H1 (cell line): ENCODE measurements around the gene WASL. TPM values are rescaled to one million over a fixed set of nuclear protein-coding genes. Genes with fewer than 3 reads are reported as not detected.

Experiments
- CTCF ChIA-PET: fragments of 300-600 bp; sonication (Branson Sonifier 250); formaldehyde crosslinking; loops from one replicate; lab custom pipeline; 2021; ENCODE audit not compliant: partially characterized antibody; lab: Charles Lee
- POLR2A ChIA-PET: fragments of 300-600 bp; sonication (Branson Sonifier 250); formaldehyde crosslinking; loops from one replicate; lab custom pipeline; 2021; ENCODE audit warnings: inconsistent platforms; ENCODE audit not compliant: partially characterized antibody; lab: Charles Lee
- DNase-seq, 2 experiments: peaks; one replicate each; pipeline versions ENCODE4 v3.0.0 to v3.0.0-alpha.2; 2010 to 2022; ENCODE audit warnings: low spot score in 2 of 2, low read depth in 1 of 2, mixed read lengths in 1 of 2
- FAIRE-seq: peaks from 2 replicates; lab custom pipeline; 2011; peaks lifted over from hg19 to GRCh38; lab: Jason Lieb, UNC
- H2AFZ ChIP-seq: 2 replicates; pipeline ENCODE4 v1.8.1; 2012; ENCODE audit warnings: low read length, inconsistent platforms
- H2AK5ac ChIP-seq: 2 replicates; pipeline ENCODE4 v1.6.1; 2013; ENCODE audit warnings: low read depth, low read length
- H2BK120ac ChIP-seq: replicated peaks from 2 replicates; pipeline ENCODE3; 2013; ENCODE audit warnings: low read depth, low read length, inconsistent platforms
- H2BK12ac ChIP-seq: 2 replicates; pipeline ENCODE4 v1.6.1; 2013; ENCODE audit warnings: low read depth, low read length
- H2BK15ac ChIP-seq: 2 replicates; pipeline ENCODE4 v1.6.1; 2013; ENCODE audit warnings: low read length
- H2BK20ac ChIP-seq: 2 replicates; pipeline ENCODE4 v1.6.1; 2013; ENCODE audit warnings: low read length
- H2BK5ac ChIP-seq: 2 replicates; pipeline ENCODE4 v1.6.1; 2013; ENCODE audit warnings: low read depth, low read length
- H3K14ac ChIP-seq: 2 replicates; pipeline ENCODE4 v1.6.1; 2013; ENCODE audit warnings: inconsistent platforms; ENCODE audit not compliant: insufficient read length
- H3K18ac ChIP-seq: 2 replicates; pipeline ENCODE4 v1.6.1; 2013; ENCODE audit warnings: low read length; ENCODE audit errors: extremely low read depth
- H3K23ac ChIP-seq: 2 replicates; pipeline ENCODE4 v1.6.1; 2013; ENCODE audit warnings: inconsistent platforms; ENCODE audit not compliant: insufficient read length
- H3K23me2 ChIP-seq: 2 replicates; pipeline ENCODE4 v1.6.1; 2013; ENCODE audit warnings: low read depth, low read length
- H3K27ac ChIP-seq: 2 replicates; pipeline ENCODE4 v1.6.1; 2011; ENCODE audit warnings: low read depth, low read length, inconsistent platforms
- H3K27me3 ChIP-seq, 4 experiments: replicated peaks in 1 of 4; 1 replicate in 1 of 4; 2 replicates in 3 of 4; pipeline versions ENCODE4 v1.6.1 to v1.8.1; 2011 to 2013; ENCODE audit warnings: low read length in 3 of 4, mild to moderate bottlenecking in 3 of 4, inconsistent platforms in 2 of 4, mixed read lengths in 2 of 4, moderate library complexity in 1 of 4; ENCODE audit not compliant: control insufficient read depth in 3 of 4, insufficient read depth in 3 of 4; ENCODE audit errors: extremely low read depth in 1 of 4
- H3K36me3 ChIP-seq, 4 experiments: 2 replicates each; pipeline versions ENCODE4 v1.6.1 to v1.8.1; 2011 to 2013; ENCODE audit warnings: mild to moderate bottlenecking in 4 of 4, low read length in 3 of 4, moderate library complexity in 2 of 4, control low read depth in 1 of 4, inconsistent platforms in 1 of 4; ENCODE audit not compliant: insufficient read depth in 4 of 4, control insufficient read depth in 2 of 4
- H3K4ac ChIP-seq: replicated peaks from 2 replicates; pipeline ENCODE3; 2013; ENCODE audit warnings: low read length, low read depth, mixed read lengths, inconsistent platforms; ENCODE audit not compliant: insufficient read length
- H3K4me1 ChIP-seq, 4 experiments: replicated peaks in 1 of 4; 1 replicate in 1 of 4; 2 replicates in 3 of 4; pipeline versions ENCODE4 v1.6.1 to v1.8.1; 2011 to 2013; ENCODE audit warnings: low read length in 3 of 4, inconsistent platforms in 2 of 4, mixed read lengths in 1 of 4; ENCODE audit not compliant: insufficient read depth in 4 of 4, control insufficient read depth in 3 of 4
- H3K4me2 ChIP-seq, 2 experiments: 2 replicates each; pipeline versions ENCODE4 v1.6.1 to v1.8.1; 2011 to 2013; ENCODE audit warnings: low read depth in 2 of 2, low read length in 2 of 2, control low read depth in 1 of 2, inconsistent platforms in 1 of 2, mild to moderate bottlenecking in 1 of 2; ENCODE audit not compliant: insufficient read depth in 1 of 2
- H3K4me3 ChIP-seq, 4 experiments: fragments of 200-600, 300-600 bp in 1 of 4; sonication (generic), shearing (Covaris generic), sonication (Bioruptor Twin) in 1 of 4; 2 replicates each; pipeline versions ENCODE4 v1.5.1 to v1.8.1; 2011 to 2016; ENCODE audit warnings: low read length in 4 of 4, low read depth in 3 of 4, control low read depth in 2 of 4, inconsistent platforms in 2 of 4, mild to moderate bottlenecking in 2 of 4, mixed read lengths in 1 of 4, moderate library complexity in 1 of 4; ENCODE audit not compliant: insufficient read depth in 2 of 4; ENCODE audit errors: extremely low read depth in 1 of 4
- H3K56ac ChIP-seq: replicated peaks from 2 replicates; pipeline ENCODE3; 2013; ENCODE audit warnings: low read depth, mild to moderate bottlenecking, mixed read lengths, low read length, inconsistent platforms; ENCODE audit not compliant: insufficient read length
- H3K79me1 ChIP-seq: 2 replicates; pipeline ENCODE4 v1.6.1; 2013; ENCODE audit warnings: low read depth, low read length, control low read depth
- H3K79me2 ChIP-seq, 2 experiments: 2 replicates each; pipeline versions ENCODE4 v1.6.1 to v1.8.1; 2012 to 2013; ENCODE audit warnings: low read length in 2 of 2, mild to moderate bottlenecking in 2 of 2, inconsistent platforms in 1 of 2; ENCODE audit not compliant: insufficient read depth in 2 of 2, control insufficient read depth in 1 of 2
- H3K9ac ChIP-seq, 4 experiments: replicated peaks in 1 of 4; 1 replicate in 1 of 4; 2 replicates in 3 of 4; pipeline versions ENCODE4 v1.6.1 to v1.8.1; 2011 to 2013; ENCODE audit warnings: low read depth in 3 of 4, low read length in 3 of 4, control low read depth in 2 of 4, mild to moderate bottlenecking in 2 of 4, moderate library complexity in 2 of 4, inconsistent platforms in 1 of 4; ENCODE audit errors: extremely low read depth in 1 of 4
- H3K9me3 ChIP-seq, 2 experiments: 2 replicates each; pipeline versions ENCODE4 v1.6.1 to v1.8.1; 2012 to 2013; ENCODE audit warnings: mild to moderate bottlenecking in 2 of 2, moderate library complexity in 2 of 2, control low read depth in 1 of 2, inconsistent platforms in 1 of 2, low read depth in 1 of 2, low read length in 1 of 2, mixed read lengths in 1 of 2; ENCODE audit not compliant: insufficient read depth in 2 of 2
- H4K20me1 ChIP-seq, 2 experiments: replicated peaks in 1 of 2; 2 replicates each; pipeline versions ENCODE3 to v1.8.1; 2011 to 2013; ENCODE audit warnings: inconsistent platforms in 2 of 2, low read length in 2 of 2, mild to moderate bottlenecking in 1 of 2; ENCODE audit not compliant: insufficient read depth in 2 of 2, control insufficient read depth in 1 of 2
- H4K5ac ChIP-seq: 2 replicates; pipeline ENCODE4 v1.6.1; 2013; ENCODE audit warnings: low read length, low read depth, mixed read lengths, inconsistent platforms; ENCODE audit not compliant: insufficient read length
- H4K8ac ChIP-seq: 2 replicates; pipeline ENCODE4 v1.8.0; 2013; ENCODE audit warnings: mild to moderate bottlenecking, moderate library complexity, low read length, inconsistent platforms; ENCODE audit not compliant: insufficient read depth; ENCODE audit errors: extremely low read depth
- H4K91ac ChIP-seq: replicated peaks from 2 replicates; pipeline ENCODE3; 2013; ENCODE audit warnings: low read length, mixed read lengths, inconsistent platforms; ENCODE audit not compliant: insufficient read length
- BACH1 ChIP-seq: IDR thresholded peaks from 2 replicates; pipeline ENCODE4 v1.6.1; 2012; ENCODE audit warnings: low read length, improper control_type of control experiment
- E2F6 ChIP-seq: IDR thresholded peaks from 2 replicates; pipeline ENCODE4 v1.6.1; 2012; ENCODE audit warnings: inconsistent platforms
- EZH2 ChIP-seq: fragments of 200-600 bp; sonication (generic); IDR thresholded peaks from 2 replicates; pipeline ENCODE4 v1.7.1; 2012; ENCODE audit warnings: low read depth, mild to moderate bottlenecking, moderate library complexity, low read length, inconsistent platforms; ENCODE audit not compliant: severe bottlenecking
- MAX ChIP-seq: IDR thresholded peaks from 2 replicates; pipeline ENCODE4 v1.6.1; 2012; ENCODE audit warnings: inconsistent platforms
- POLR2AphosphoS5 ChIP-seq: IDR thresholded peaks from 2 replicates; pipeline ENCODE4 v1.6.1; 2011; ENCODE audit warnings: low read depth, low read length
- RAD21 ChIP-seq, 2 experiments: IDR thresholded peaks in 1 of 2; conservative IDR thresholded peaks in 1 of 2; 2 replicates each; pipeline ENCODE4 v1.6.1; 2011; ENCODE audit warnings: low read depth in 2 of 2, low read length in 2 of 2, improper control_type of control experiment in 1 of 2, inconsistent platforms in 1 of 2, mild to moderate bottlenecking in 1 of 2, moderate library complexity in 1 of 2
- SIX5 ChIP-seq: IDR thresholded peaks from 2 replicates; pipeline ENCODE4 v1.6.1; 2011; ENCODE audit warnings: mild to moderate bottlenecking, low read depth, low read length
- SP2 ChIP-seq: IDR thresholded peaks from 2 replicates; pipeline ENCODE4 v1.6.1; 2012; ENCODE audit warnings: mild to moderate bottlenecking, low read length, inconsistent platforms
- SRF ChIP-seq: IDR thresholded peaks from 2 replicates; pipeline ENCODE4 v1.6.1; 2011; ENCODE audit warnings: mild to moderate bottlenecking, low read depth, low read length, moderate library complexity
- TAF7 ChIP-seq: optimal IDR thresholded peaks from 2 replicates; pipeline ENCODE3; 2011; ENCODE audit warnings: low read depth, mild to moderate bottlenecking, inconsistent platforms, low read length, moderate library complexity, borderline replicate concordance
- USF2 ChIP-seq: IDR thresholded peaks from 2 replicates; pipeline ENCODE4 v1.6.1; 2011; ENCODE audit warnings: low read length, improper control_type of control experiment
- WGBS, 2 experiments: shearing (Covaris generic) in 1 of 2; methylation state at CpG; one replicate each; pipeline versions ENCODE4 v1.1.6 to v1.1.7; 2013 to 2015; ENCODE audit warnings: low lambda C conversion rate in 2 of 2, mixed read lengths in 2 of 2, inconsistent platforms in 1 of 2, low coverage in 1 of 2, missing lambda C conversion rate in 1 of 2; ENCODE audit not compliant: insufficient replicate concordance in 2 of 2, insufficient coverage in 1 of 2, insufficient read length in 1 of 2; ENCODE audit errors: extremely low coverage in 1 of 2, missing lambda C conversion rate in 1 of 2; 5-methylcytosine and 5-hydroxymethylcytosine counted together
- polyA plus RNA-seq, 7 experiments: library from polyadenylated mRNA; depleted of rRNA in 3 of 7; stranded (reverse) in 5 of 7; unstranded in 2 of 7; fragments of >200 nt in 5 of 7; fragments of 200-250 nt in 2 of 7; gene quantifications; 1 replicate in 5 of 7; 2 replicates in 1 of 7; 4 replicates in 1 of 7; pipeline versions ENCODE4 v1.2.1 to v1.2.3, GENCODE V29; 2011 to 2013; ENCODE audit warnings: missing spikeins in 2 of 7, mixed read lengths in 2 of 7
- total RNA-seq: library from RNA; stranded (reverse); fragmentation: NEBNext Ultra II Directional; extraction: Animal tissue kit (Norgen Biotek cat#: 25700); gene quantifications from 2 replicates; pipeline ENCODE4 v1.2.1, GENCODE V29; 2021

The WASL gene
- total and polyA plus RNA-seq, 2 of the 8 experiments (the other 6 are each of a cell fraction or from before 2014, with no cell fraction given): 7.7 to 38.9 TPM

GRCh38 chr7:123715198-123715597, 33.6 kb downstream of the WASL start:
- FAIRE-seq (no peak), DNase-seq (no peak)
- H2AFZ ChIP-seq: no peak overlapping the region
- no peak overlapping the region for H2AK5ac ChIP-seq
- H3K27ac ChIP-seq: no peak overlapping the region
- peaks cover 2 to 4% of the 10 kb centered on the region in 2 experiments for H4K20me1 ChIP-seq
- H3K23ac ChIP-seq: no peak overlapping the region
- H3K79me1 ChIP-seq: peaks cover 2% of the 10 kb centered on the region
- no peak overlapping the region for H3K18ac ChIP-seq
- H3K79me2 ChIP-seq: peaks cover 3 to 98% of the 10 kb centered on the region in 2 experiments; a peak in 3 of 4 replicates
- H2BK15ac ChIP-seq: no peak overlapping the region
- H4K8ac ChIP-seq: no peak overlapping the region
- no peak overlapping the region for H3K4ac ChIP-seq
- peaks cover 0 to 6% (median 0%) of the 10 kb centered on the region in 4 experiments; a peak in 1 of 8 replicates for H3K36me3 ChIP-seq
- H3K27me3 ChIP-seq: no peaks in the 10 kb centered on the region
- POLR2A ChIA-PET: interaction anchor here (3.5 kb wide), 1 partner anchor 33 kb away, joined by 19 read pairs; the partner anchor contains the start of gene WASL
- no peak overlapping the region; a peak in 1 of 7 replicates for H3K9ac ChIP-seq
- CTCF ChIA-PET: interaction anchor here (1.0 to 4.4 kb wide), 5 partner anchors 8 to 61 kb away, joined by 3 to 14 read pairs (median 7); no protein-coding TSS in a partner anchor
- no peak overlapping the region for H3K4me3 ChIP-seq
- H3K4me2 ChIP-seq: no peak overlapping the region
- H4K91ac ChIP-seq: no peak overlapping the region
- no peaks in the 10 kb centered on the region; a peak in 1 of 4 replicates for H3K9me3 ChIP-seq
- no peak overlapping the region for H2BK12ac ChIP-seq
- H4K5ac ChIP-seq: no peak overlapping the region
- no peak overlapping the region for H3K14ac ChIP-seq
- no peak overlapping the region for H2BK120ac ChIP-seq
- peaks cover 0 to 3% (median under 1%) of the 10 kb centered on the region in 4 experiments; a peak in 2 of 7 replicates for H3K4me1 ChIP-seq
- no peaks in the 10 kb centered on the region; the same call in 1 of the 2 replicates for H3K23me2 ChIP-seq
- H2BK5ac ChIP-seq: no peak overlapping the region
- H2BK20ac ChIP-seq: no peak overlapping the region
- WGBS, 2 experiments: 91% methylated on average over 2 of the region's 2 CpGs; no CpG with 5 or more reads in 1 of the 2 experiments
- H3K56ac ChIP-seq: no peak overlapping the region
- TF ChIP-seq MAX (no peak), BACH1 (no peak), SIX5 (no peak), RAD21 (IDR thresholded peaks at IDR 0.05 in 1 of 2, conservative IDR thresholded peaks at IDR 0.05 in 1 of 2; ENCODE audit: low read depth in 2 of 2, low read length in 2 of 2) (no peak), SP2 (no peak), EZH2 (no peak), TAF7 (no peak), POLR2AphosphoS5 (no peak), E2F6 (no peak), SRF (no peak), USF2 (no peak)
